ENCODE data around the gene CHMP1B.

Gene CHMP1B

DNA sequence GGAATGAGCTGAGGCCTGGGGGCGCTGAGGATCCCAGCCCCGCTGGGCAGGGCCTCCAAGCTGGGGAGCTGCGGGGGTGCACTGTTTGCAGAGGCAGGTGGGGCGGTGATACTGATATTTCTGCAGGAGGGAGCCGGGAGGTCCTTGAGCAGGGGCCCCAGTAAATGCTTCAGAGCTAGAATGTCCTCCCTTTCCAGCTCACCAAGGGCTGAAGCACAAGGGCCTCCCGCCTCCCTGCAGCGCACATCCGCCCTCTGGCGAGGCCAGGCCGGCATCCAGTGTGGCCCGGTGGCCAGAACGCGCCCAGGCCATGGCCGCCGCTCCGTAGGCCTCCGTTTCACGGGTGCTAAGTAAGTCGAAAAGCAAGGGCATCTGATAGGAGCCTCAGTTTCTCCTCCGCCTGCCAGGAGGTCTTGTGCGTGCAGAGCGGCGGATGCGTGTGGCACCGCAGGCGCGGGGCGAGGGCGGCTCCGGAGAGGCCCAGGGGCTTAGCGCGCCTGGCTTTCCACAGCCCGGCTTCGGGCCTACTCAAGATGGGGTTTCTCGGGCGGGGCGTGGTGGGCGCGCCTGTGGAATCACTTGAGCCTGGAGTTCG, 29.5 kb upstream of the CHMP1B start:
- no peak for TF ChIP-seq POLR2A (IDR thresholded peaks at IDR 0.05; ENCODE audit: low read length)
- no peak for TF ChIP-seq GATA1 (IDR thresholded peaks at IDR 0.05; ENCODE audit: low read depth, low read length)
- no peak for DNase-seq

DNA sequence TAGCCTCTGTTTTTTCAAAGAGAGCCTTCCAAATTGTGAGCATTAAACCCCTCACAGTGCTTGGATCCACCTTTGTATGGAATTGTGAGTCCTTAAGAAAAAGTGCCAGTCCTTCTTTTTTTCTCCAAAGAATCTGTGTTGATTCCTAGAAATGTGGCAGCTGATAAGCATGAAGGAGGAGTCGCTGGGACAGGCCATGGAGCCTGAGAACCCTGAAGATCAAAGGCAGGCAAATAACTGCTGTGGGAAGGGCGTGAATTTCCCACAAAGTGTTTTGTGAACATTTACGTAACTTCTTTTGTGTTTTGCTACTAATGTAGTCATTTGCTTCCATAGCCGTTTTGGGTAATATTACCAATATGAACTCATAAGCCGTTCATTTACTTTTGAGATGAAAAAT, 27.7 kb upstream of the CHMP1B start:
- TF ChIP-seq GATA1 (IDR thresholded peaks at IDR 0.05; ENCODE audit: low read depth, low read length) (no peak), POLR2A (IDR thresholded peaks at IDR 0.05; ENCODE audit: low read length) (no peak)
- DNase-seq: no peak

DNA sequence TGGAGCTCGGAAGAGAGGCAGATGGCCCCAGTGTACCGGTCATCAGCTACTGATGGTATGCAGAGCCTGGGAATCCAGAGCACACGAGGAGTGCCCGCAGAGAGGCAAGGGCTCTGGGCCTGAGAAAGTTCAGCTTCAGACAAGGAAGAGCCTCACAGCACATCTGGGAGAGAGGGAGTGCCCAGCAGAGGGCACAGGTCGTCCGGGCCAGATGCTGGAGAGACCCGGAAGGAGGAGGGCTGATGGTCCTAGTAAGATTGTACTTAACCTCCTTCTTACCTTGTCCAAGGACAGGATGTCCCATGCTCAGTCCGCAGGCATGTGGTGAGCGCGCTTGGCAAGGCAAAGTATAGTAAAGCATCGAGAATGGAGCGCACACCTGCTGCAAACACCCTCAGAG, 24.4 kb upstream of the CHMP1B start:
- DNase-seq: peak; percentile 23 to 36
- TF ChIP-seq POLR2A (IDR thresholded peaks at IDR 0.05; ENCODE audit: low read length) (no peak), GATA1 (IDR thresholded peaks at IDR 0.05; ENCODE audit: low read depth, low read length) (no peak)

DNA sequence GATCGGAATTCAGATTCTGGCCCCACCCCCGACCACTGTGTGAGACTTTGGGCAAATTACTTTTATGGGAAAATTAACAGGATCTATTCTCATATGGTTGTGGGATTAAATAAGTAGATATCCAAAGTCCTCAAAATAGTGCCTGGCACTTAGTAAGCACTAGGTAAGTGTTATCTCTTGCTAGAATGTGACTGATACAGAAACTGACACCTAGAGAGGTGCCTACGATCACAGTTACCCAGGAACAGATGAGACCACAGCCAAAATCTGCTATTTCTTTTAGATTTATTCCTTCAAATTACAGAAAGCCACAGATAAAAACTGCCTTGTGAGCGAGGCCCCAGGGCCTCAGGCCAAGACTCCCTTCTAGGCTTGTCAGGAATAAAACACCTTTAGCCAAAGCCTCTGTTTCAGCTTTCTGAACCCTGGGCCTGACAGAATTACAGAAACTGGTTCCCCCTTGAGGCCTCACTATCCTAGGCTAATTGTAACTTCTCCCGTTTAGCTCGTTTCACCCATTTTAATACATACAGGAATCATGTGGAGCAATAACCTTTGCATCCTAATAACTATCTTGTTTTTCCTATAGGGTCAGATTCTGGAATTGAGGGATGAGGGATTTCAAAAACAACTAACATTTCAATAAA, 22.3 kb upstream of the CHMP1B start:
- TF ChIP-seq GATA1 (IDR thresholded peaks at IDR 0.05; ENCODE audit: low read depth, low read length) (no peak), POLR2A (IDR thresholded peaks at IDR 0.05; ENCODE audit: low read length) (no peak)
- no peak for DNase-seq

DNA sequence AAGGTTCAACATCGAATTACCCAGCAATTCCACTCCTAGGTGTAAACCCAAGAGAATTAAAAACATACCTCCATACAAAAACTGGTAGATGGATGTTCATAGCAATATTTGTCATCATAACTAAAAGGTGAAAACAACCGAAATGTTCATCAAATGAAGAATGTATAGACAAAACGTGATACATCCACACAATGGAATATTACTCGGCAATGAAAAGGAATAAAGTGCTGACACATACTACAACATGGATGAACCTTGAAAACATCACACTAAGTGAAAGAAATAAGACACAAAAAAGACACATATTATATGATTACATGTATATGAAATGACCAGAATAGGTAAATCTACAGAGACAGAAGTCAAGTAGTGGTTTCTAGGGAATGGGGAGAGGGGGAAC, 20.6 kb upstream of the CHMP1B start:
- no peak for TF ChIP-seq POLR2A (IDR thresholded peaks at IDR 0.05; ENCODE audit: low read length)
- no peak for TF ChIP-seq GATA1 (IDR thresholded peaks at IDR 0.05; ENCODE audit: low read depth, low read length)
- DNase-seq: no peak

DNA sequence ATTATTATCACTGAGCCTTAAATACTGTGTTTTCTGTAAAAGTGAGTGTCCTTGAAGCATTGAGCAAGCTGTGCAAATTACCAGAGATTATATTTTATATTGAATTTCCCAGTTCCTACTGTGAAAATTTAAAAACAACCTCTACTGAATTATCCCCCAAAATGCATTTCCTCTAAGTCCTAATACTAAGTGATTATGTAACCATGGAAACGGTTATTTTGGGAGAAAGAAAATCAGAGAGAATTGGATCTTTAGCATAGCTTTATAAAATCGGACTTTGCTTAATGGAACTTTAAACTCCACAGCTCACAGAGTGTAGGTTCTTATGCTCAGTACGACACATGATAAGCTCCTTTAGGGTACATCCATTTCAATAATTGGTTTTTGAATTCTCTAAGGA, 19.3 kb upstream of the CHMP1B start:
- no peak for TF ChIP-seq POLR2A (IDR thresholded peaks at IDR 0.05; ENCODE audit: low read length)
- TF ChIP-seq GATA1 (IDR thresholded peaks at IDR 0.05; ENCODE audit: low read depth, low read length): no peak
- no peak for DNase-seq

DNA sequence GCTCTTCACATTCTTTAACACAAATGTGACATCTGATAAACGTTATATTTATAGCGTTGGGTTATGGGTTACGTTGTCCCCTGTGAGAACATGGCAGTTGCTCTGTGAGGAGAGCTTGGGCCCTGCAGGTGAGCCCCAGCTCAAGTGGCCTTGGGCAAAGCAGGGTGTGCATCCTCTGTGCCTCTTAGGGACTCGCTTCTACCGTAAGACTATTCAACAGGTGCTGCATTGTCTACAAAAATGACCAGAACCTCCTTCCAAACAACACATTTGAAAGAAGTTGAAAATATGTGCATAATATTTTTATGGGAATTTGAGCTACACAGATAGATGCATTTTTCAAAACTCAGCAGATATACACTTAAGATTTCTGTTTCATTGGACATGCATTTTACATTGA, 16.4 kb upstream of the CHMP1B start:
- no peak for DNase-seq
- TF ChIP-seq POLR2A (IDR thresholded peaks at IDR 0.05; ENCODE audit: low read length): no peak
- TF ChIP-seq GATA1 (IDR thresholded peaks at IDR 0.05; ENCODE audit: low read depth, low read length): no peak

DNA sequence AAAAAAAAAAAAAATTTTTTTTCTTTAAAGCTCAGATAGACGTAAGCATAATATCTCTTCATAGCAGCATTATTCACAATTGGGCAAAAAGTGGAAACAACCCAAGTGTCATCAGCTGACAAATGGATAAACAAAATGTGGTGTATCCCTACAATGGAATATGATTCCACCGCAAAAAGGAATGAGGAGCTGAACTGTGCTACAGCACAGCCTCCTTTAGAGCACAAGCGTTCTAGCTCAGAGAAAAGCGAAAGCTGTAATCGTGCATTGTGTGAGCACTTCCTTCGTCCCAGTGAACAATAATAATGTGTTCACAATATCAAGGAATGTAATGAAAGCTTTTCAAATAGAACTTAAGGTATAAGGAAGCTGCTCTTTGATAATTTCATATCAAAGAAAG, 11.7 kb upstream of the CHMP1B start:
- TF ChIP-seq POLR2A (IDR thresholded peaks at IDR 0.05; ENCODE audit: low read length) (no peak), GATA1 (IDR thresholded peaks at IDR 0.05; ENCODE audit: low read depth, low read length) (no peak)
- DNase-seq: no peak

DNA sequence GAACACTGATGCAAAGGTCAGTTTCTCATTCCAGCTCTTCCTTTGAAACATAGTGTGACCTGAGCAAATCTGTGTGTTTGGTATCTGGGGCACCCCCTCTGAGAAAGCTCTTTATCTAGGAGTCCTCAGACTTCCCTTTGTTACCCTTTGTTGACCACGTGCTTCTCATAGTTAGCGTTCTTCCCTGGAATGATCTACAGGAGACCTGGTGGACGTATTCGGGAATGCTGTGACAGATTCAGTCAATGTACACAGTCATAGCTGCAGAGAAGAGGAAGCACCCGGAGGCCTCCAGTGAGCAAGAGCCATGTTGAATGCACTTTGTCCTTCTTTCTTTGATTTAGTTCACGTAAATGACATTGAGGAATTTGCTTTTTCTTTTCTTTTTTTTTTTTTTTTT, 10.7 kb upstream of the CHMP1B start:
- TF ChIP-seq GATA1 (IDR thresholded peaks at IDR 0.05; ENCODE audit: low read depth, low read length): no peak
- TF ChIP-seq POLR2A (IDR thresholded peaks at IDR 0.05; ENCODE audit: low read length): no peak

DNA sequence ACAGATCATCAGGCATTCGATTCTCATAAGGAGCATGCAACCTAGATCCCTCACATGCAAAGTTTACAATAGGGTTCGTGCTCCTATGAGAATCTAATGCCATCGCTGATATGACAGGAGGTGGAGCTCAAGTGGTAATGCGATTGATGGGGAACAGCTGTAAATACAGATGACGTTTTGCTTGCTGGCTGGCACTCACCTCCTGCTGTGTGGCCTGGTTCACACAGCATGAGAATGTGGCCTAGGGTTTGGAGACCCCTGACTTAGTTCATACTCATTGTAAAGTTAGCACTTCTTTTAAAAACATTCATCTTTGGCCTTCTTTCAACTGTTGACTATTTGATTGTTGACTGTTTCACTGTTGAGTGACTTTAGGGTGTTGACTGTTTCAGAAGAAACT, 8.7 kb upstream of the CHMP1B start:
- TF ChIP-seq GATA1 (IDR thresholded peaks at IDR 0.05; ENCODE audit: low read depth, low read length): no peak
- no peak for TF ChIP-seq POLR2A (IDR thresholded peaks at IDR 0.05; ENCODE audit: low read length)
- no peak for DNase-seq

More for the DNA sequence above, 10.7 kb upstream of the CHMP1B start:
- DNase-seq: no peak

DNA sequence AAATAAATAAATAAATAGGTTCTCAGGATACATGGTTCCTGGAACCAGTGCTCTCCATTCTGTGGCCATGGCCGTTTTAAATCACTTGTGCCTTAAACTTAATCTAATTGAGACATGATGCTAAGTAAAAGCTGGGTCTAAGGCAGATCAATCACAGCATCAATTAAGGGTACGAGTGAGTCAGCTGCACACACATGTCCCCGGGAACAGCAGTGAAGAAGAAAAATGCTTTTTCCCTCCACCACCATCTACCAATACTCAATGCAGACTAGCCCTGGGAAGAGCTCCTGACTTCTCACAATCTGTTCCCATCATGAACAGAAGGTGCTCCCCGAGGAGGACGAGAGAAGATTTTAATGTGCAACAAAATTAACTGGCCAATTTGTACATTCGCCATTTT, 6.8 kb upstream of the CHMP1B start:
- DNase-seq: no peak
- TF ChIP-seq POLR2A (IDR thresholded peaks at IDR 0.05; ENCODE audit: low read length) (no peak), GATA1 (IDR thresholded peaks at IDR 0.05; ENCODE audit: low read depth, low read length) (no peak)

DNA sequence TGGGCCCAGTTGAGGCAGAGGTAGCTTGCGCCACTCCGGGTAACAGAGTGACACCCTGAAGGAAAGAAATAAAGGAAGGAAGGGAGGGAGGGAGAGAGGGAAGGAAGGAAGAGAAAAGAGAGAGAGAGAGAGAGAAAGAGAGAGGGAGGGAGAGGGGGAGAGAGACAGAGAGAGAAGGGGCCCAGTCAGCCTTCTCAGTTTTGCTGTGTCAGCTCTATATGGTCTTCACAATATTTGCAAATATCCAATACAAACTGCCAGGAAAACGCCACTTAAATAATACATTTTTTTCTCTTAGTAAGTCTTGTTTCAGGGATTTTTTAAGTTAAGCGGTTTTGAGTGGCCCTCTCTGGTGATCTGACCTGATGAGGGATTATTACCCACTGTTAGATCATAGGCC, 5.6 kb upstream of the CHMP1B start:
- DNase-seq: no peak
- TF ChIP-seq POLR2A (IDR thresholded peaks at IDR 0.05; ENCODE audit: low read length) (no peak), GATA1 (IDR thresholded peaks at IDR 0.05; ENCODE audit: low read depth, low read length) (no peak)

DNA sequence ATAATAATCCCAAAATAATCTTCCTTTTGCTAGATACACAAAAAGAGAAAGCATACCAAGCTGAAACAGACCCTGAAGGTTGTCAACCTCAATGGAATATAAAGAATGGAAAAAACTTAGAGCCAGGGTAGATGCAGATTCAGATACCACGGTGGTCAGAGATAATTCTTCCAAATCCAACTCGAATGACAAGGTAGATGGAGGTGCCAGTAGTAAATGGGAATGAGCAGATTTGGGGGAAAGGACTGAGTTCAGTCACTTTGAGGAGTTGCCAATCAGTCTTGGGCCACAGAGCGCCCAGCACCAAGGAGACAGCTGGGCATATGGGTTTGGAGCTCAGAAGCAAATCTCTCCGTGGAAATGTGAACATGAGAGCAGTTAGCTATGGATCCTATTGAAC, 3.4 kb upstream of the CHMP1B start:
- TF ChIP-seq POLR2A (IDR thresholded peaks at IDR 0.05; ENCODE audit: low read length): no peak
- TF ChIP-seq GATA1 (IDR thresholded peaks at IDR 0.05; ENCODE audit: low read depth, low read length): no peak
- no peak for DNase-seq

DNA sequence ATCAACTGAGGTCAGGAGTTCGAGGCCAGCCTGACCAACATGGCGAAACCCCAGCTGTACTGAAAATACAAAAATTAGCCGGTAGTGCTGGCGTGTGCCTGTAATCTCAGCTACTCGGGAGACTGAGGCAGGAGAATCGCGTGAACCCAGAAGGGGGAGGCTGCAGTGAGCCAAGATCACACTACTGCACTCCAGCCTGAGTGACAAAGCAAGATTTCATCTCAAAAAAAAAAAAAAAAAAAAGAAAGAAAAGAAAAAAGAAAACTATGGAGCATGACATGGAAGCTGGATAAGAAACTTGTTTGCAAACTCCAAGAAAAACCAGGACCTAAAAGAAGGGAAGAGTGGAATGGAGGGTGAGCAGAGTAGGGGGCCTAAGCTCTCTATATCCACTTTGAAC, 1.9 kb upstream of the CHMP1B start:
- DNase-seq: no peak
- no peak for TF ChIP-seq POLR2A (IDR thresholded peaks at IDR 0.05; ENCODE audit: low read length)
- TF ChIP-seq GATA1 (IDR thresholded peaks at IDR 0.05; ENCODE audit: low read depth, low read length): no peak

DNA sequence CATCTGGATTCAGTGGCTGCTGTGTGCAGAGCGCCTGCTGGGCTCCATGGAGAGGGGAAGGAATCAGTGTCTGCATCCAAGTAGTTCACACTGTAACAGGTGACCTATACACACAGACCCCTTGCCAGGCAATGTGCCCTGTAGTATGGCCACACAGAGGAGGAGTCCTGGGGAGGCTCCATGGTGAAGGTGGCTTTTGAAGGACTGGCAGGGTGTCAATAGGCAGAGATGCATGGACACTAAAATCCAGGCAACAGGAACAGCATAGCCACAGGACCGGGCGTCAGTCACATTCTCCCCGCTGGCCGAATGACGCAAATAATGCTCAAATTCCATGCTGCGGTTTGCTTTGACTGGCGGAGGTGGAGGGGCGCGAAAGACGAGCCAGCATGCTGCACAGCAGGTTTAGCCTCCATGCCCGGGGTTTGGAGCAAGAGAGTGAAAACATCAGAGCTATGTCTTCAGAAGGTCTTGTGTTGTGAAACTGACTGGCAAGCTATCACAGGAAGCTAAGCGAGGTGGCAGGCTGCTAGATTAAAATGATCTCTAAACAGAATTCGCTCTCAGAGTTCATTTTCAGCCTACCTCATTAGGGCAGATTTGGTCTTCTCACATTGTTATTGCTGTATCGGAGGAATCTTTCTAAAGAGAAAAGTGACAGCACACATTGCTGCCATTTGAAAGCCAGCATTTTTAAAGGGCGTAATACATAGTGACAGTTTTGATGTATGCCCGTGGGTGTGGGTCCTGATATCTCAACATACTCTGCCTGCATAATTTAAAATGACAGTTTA, 1.2 kb upstream of the CHMP1B start:
- no peak for TF ChIP-seq GATA1 (IDR thresholded peaks at IDR 0.05; ENCODE audit: low read depth, low read length)
- TF ChIP-seq POLR2A (IDR thresholded peaks at IDR 0.05; ENCODE audit: low read length): peak; percentile 29
- peak; percentile 74 to 78 for DNase-seq
